HPDE6-E6E7 (cell line): ENCODE data around the gene TRPC6.
"Not testable (repeated sequence)": the region's sequence is repeated elsewhere in the genome, so short reads cannot be mapped to it uniquely, and the experiment has no call there.

Experiments
- DNase-seq: peaks from one replicate; pipeline ENCODE4 v3.0.0; 2011; ENCODE audit warnings: missing footprints; ENCODE audit errors: extremely low spot score

The TRPC6 gene

DNA sequence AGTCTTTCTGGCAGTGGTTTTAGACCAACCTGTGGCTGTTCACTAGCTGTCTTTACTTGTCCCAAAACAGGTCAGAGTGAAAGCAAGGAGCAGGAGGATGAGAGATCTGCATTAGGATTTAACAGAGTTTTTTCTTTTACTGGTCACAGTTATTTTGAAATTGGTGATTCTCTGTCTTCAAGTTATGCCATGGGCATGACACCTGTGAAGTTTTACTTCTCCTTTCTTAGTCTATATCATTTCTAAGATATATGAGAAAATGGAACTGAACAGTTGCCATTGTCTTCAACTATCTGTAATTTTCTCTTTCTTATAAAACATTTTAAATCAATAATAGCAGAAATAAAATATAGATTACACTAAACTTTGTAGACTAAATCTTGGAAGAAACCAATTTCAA is 60.6 kb downstream of the TRPC6 start:
- DNase-seq: no peak

GRCh38 chr11:101521821-101522220 is 62.0 kb downstream of the TRPC6 start:
- DNase-seq: no peak

DNA sequence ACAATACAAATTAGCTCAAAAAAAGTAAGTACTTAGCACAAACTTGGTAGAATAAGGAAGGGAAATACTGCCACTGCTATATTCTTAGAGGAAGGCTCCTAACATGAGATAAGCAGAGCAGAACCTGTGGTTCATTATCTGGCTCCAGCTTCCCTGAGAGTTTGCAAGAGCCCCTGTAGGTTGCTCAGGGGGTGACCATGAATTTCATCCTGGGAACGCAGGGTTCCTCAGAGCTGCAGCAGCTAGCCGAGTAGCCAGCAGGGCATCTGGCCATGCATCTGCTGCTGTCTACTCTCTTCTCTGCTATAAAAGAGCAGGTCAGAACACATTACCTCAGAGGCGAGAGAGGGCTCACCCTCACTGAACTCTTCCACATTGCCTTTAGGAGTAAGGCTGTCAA is 67.3 kb downstream of the TRPC6 start:
- no peak for DNase-seq

- no peak for DNase-seq
Measured at GRCh38 chr11:101511065-101511464, 72.7 kb downstream of the TRPC6 start.

- no peak for DNase-seq
Measured at GRCh38 chr11:101510591-101510990, 73.2 kb downstream of the TRPC6 start.

DNA sequence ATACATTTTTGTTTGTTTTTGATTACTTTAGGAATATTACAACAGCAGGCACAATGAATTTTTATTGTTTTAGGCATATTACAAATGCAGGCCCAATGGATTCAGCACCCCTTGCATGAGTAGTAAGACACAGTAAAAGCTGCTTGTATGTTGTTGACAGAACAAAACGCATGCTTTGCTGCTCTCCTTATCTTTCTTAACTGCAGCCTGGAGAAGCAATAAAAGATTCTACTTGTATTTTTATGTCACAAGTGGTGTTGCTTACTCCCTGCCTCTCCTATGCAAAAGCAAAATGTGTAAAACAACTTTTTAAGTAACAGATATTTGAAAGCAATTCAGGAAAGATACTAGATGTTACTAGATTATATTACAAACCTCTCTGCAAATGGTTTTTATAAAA is 73.9 kb downstream of the TRPC6 start:
- no peak for DNase-seq

GRCh38 chr11:101508370-101508769 is 75.4 kb downstream of the TRPC6 start:
- DNase-seq: no peak

DNA sequence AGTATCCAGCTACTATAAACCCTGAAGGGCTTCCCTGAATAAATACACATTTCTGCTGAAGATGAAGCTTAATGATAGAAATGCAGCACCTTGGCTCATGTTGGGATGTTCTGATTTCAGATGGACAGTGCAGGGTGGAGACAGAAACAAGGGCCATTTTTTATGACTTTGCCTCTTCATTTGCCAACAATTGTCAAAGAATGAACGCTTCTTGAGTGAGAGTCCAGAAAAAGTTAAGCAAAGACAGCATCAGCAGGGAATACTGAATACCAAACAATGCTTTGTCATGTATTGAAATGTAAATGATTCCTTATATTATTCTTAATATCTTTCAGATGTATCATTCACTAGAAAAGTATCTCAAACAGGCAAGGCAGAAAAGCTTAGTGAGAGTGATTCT is 84.9 kb downstream of the TRPC6 start:
- no peak for DNase-seq

GRCh38 chr11:101497291-101497690 is 86.5 kb downstream of the TRPC6 start:
- DNase-seq: no peak

DNA sequence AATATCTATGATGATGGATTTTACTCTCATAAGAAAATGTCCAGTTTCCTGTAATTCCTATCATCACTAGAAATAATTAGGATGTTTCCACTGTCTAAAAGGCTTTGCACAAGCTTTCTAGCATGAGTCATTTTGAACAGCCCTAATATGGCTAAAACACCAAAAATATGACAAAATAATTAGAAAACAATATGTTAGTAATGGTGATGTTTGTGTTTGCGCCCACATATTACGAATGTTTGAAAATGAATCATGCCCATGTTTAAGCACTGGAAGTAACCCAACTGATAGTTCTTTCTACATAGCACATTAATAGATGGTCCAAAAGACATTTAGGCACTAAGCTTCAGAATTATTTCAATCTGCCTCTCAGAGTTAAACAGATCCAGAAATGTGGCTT is 96.0 kb downstream of the TRPC6 start:
- no peak for DNase-seq

GRCh38 chr11:101482556-101483124 is 101.2 kb downstream of the TRPC6 start:
- no peak for DNase-seq

DNA sequence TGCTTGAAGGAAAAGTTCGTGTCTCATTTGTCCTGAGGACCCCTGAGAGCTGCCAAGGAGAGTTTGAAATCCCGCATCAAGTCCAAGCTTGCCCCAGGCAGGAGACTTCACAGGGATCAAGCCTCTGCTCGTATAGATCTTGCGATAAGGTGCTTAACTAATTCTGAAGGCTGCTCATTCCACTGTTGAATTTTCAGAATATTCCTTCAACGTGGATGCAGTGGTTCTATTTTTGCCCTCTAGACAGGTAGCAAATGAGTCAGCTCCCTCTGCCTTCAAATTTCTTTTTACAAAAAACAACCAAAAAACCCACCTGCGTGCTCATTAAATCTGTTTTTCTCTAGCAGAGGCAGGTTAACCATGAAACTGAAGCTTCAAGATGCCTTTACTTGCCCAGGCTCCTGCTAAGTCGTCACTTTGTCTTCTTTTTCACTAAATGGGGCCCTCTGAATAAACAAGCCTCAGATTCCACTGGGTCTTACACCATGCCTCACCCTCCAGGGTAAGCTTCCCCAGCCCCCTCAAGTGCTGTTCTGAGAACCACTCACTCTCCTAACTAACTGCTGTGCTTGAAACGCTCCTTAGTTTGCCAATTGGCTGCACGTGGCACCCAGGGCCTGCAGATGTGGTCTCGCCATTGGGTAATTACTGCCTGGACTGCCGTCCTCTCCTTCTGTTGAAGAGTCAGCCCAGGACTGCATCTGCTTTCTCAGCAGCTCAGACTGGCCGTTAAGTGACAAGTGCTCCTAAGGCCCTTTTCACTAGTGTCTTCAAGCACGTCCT is 105.0 kb downstream of the TRPC6 start:
- no peak for DNase-seq

- no peak for DNase-seq
Measured at GRCh38 chr11:101477926-101478325, 105.9 kb downstream of the TRPC6 start.

GRCh38 chr11:101476191-101476590 is 107.6 kb downstream of the TRPC6 start:
- DNase-seq: no peak

DNA sequence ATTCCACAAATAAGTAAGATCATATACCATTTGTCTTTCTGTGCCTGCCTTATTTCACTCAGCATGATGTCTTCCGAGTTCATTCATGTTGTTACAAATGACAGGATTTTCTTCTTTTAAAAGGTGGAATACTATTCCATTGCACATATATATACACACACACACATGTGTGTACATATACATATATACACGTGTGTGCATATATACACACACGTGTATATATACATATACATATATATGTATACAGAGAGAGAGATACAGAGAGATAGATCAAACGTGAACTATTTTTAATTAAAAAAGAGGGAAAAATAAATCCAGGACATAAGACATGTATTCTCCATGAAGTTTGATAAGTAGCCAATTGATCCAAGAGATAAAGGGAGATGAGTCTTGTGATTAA is 108.1 kb downstream of the TRPC6 start:
- no peak for DNase-seq

DNA sequence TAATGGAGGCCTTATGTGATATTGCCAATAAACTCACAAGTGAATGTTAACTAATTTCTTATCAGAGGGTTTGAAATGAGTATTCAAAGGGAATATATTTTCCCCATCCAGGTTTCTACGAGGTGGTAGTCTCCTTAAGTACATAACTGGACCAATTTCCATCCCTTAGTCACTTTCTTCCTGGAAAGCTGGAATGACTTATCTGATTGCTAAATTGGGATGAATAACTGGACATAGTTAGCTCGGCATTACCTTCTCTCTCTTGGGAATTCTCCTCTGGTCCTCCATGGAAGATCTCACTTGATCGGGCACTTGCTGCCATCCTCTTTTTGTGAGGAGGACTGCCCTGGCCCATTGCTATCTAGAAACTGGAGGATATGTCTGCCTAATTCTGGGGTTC is 109.1 kb downstream of the TRPC6 start:
- no peak for DNase-seq

DNA sequence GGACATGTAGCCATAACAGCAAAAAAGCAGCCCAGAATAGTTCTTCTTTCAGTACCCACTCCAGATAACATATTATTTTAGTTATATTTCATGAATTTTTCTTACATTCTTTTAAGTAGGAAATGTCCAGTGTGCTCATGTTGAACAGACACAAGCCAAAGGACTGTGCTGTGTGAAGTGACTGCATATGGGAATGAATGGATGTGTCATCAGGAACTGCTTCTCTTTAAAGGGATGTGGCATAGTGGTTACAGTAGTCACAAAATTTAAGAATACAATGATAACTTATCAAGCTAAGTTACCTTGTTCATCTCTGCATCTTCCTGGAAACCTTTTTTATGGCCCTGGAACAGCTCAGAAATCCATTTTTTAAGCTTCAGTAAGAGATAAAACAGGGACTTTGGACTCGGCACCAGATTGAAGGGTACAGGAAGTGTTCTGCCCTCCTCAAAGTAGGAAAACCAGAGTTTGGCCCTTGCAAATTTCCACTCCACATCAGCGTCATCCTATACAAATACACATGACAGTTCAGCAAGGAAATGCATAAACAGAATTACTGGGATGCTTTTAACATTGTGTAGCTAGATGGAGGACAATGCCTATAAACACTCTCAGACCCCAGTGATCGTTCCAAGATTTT is 112.8 kb downstream of the TRPC6 start:
- DNase-seq: no peak

GRCh38 chr11:101470419-101470818 is 113.4 kb downstream of the TRPC6 start:
- DNase-seq: no peak

DNA sequence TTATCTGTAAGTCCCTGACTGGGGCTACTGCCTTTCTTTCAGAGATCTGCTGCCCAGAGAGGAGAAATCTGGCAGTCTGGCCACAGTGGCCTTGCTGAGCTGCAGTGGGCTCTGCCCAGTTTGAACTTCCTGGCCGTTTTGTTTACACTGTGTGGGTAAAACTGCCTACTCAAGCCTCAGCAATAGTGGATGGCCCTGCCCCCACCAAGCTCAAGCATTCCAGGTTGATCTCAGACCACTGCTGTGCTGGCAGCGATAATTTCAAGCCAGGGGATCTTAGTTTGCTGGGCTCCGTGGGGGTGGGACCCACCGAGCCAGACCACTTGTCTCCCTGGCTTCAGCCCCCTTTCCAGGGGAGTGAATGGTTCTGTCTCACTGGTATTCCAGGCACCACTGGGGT is 117.5 kb downstream of the TRPC6 start:
- DNase-seq: no peak

- not testable (repeated sequence) for DNase-seq
Measured at GRCh38 chr11:101464388-101464787, 119.4 kb downstream of the TRPC6 start.

DNA sequence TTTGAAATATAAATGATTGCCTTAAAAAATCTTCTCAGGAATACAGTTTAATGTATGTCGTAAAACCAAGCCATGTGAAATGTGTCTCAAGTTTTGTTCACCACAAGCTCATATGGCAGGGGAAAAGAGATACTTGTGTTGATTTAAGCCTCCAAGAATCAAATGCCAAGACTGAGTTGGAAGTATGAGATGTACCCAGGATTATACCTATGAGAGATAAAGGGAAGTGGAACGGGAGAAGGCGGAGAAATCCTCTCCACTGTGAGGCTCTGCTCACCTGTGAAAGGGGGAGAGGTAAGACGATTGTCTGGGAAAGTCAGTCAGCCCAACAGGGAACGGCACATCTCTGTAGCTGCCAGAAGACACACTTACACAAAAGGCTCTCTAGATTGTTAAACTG is 124.8 kb downstream of the TRPC6 start:
- no peak for DNase-seq

DNA sequence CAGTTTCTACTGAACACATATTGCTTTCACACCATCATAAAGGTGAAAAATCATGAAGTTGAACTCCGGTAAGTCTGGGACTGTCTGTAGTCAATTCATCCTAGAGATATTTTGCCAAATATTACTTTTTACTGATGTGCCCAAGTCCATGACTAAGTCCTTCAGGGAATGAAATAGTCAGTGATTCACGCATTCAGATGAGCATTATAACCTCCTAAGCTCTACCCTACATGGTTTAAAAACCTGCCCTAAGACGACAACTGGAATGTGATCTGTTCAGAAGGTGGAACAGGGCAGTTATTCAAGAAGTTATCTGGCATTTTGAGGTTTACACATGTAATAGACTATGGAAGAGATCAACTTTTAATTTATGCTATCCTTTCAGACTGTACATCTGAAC is 125.6 kb downstream of the TRPC6 start:
- DNase-seq: no peak

- DNase-seq: no peak
Measured at GRCh38 chr11:101456812-101457211, 127.0 kb downstream of the TRPC6 start.
